Retinal pigment epithelial cell (primary cell): ENCODE data around the gene UBL4A.
A peak's percentile ranks its signal among the peaks of the same experiment; 100 is the strongest.

Source experiments
- DNase-seq: peaks from one replicate; pipeline ENCODE4 v3.0.0-alpha.2; 2010; ENCODE audit warnings: low read depth
- H3K4me3 ChIP-seq: 2 replicates; pipeline ENCODE4 v1.5.1; 2011; ENCODE audit warnings: mild to moderate bottlenecking, low read length, control low read depth, moderate library complexity
- TF ChIP-seq, protein P1 (sequence below): conservative IDR thresholded peaks from 2 replicates; pipeline ENCODE4 v1.5.1; 2011; ENCODE audit warnings: low read depth, low read length, control low read depth, inconsistent platforms

The UBL4A gene

DNA sequence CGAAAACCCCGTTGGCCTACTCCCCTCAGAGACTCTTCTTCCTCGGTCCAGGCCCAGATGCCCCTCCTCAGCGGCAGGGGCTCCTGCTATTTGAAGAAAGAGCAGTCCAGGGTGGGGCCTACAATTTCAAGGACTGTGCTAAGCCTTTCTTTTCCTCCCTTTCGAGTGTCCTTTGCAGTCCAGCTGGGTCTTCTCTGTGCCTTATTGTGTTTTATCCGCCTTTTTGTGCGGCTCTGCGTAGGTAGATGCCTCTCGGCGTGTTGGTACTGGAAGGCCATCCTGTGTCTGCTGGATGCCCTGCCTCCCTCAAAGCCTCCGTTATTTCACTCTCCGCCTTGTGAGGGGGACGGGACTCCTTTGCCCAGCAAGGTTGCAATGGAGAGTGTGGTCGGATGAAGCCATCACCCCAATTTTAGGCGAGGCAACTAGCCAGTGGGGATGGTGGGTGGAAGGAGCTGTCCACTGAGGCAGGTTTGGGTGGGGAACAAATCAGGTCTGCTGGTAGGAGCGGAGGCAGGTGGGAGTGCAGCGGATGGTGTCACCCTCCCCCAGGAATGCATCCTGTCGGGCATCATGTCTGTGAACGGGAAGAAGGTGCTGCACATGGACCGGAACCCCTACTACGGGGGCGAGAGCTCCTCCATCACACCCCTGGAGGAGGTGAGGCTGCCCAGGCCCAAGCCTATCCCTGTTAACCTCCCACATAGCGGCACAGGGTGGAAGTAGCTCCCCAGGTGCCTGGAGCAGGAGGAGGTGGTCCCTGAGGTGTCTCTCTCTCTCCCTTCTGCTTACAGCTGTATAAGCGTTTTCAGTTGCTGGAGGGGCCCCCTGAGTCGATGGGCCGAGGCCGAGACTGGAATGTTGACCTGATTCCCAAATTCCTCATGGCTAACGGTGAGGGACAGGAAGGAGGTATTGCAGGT lies 48.2 kb downstream of the UBL4A start:
- H3K4me3 ChIP-seq, result peak overlapping the region; percentile 65
- TF ChIP-seq, protein P1, sequence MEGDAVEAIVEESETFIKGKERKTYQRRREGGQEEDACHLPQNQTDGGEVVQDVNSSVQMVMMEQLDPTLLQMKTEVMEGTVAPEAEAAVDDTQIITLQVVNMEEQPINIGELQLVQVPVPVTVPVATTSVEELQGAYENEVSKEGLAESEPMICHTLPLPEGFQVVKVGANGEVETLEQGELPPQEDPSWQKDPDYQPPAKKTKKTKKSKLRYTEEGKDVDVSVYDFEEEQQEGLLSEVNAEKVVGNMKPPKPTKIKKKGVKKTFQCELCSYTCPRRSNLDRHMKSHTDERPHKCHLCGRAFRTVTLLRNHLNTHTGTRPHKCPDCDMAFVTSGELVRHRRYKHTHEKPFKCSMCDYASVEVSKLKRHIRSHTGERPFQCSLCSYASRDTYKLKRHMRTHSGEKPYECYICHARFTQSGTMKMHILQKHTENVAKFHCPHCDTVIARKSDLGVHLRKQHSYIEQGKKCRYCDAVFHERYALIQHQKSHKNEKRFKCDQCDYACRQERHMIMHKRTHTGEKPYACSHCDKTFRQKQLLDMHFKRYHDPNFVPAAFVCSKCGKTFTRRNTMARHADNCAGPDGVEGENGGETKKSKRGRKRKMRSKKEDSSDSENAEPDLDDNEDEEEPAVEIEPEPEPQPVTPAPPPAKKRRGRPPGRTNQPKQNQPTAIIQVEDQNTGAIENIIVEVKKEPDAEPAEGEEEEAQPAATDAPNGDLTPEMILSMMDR, result no peak
- no peak for DNase-seq

DNA sequence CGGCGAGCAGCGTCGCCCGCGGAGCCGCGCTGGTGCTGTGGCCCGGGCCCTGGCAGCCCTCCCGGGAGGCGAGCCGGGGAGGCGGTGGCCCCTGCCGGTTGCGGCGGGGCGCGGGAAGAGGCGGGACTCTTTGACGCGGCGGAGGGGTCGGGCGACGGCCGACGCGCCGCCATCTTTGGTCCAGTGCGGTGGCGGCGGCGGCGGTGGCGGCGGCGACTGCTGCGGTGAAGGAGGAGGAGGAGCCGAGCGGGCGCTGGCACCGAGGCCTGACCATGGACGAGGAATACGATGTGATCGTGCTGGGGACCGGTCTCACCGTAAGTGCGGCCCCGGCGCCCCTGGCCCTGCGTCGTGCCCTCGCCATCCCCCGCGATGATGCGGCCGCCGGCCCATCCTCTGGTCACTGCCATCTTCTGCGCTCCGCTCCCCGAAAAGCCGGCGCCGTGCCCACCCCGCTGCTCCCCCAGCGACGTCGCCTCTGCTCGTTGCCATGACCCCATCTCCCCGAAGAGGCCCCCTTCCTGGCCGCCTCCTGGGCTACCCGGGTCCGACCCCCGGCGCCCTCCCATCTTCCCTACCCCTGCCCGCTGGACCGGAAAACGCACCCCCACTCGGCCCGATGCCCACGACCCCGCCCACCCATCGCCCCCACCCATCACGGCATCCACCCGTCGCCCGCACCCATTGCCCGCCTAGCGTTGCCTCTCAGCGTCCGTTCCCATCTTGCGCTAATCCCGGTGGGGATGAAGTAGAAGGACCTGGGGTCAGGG lies 49.2 kb downstream of the UBL4A start, which contains the start of gene GDI1:
Gene GDI1, plus strand, starts transcription at position 172 of the 770 bp plus-strand sequence. Its CDS starts 101 bp downstream, at position 273.
- H3K4me3 ChIP-seq, result peak within 1 kb of the TSS; percentile 65
- no peak for DNase-seq
- TF ChIP-seq, protein P1, result no peak

DNA sequence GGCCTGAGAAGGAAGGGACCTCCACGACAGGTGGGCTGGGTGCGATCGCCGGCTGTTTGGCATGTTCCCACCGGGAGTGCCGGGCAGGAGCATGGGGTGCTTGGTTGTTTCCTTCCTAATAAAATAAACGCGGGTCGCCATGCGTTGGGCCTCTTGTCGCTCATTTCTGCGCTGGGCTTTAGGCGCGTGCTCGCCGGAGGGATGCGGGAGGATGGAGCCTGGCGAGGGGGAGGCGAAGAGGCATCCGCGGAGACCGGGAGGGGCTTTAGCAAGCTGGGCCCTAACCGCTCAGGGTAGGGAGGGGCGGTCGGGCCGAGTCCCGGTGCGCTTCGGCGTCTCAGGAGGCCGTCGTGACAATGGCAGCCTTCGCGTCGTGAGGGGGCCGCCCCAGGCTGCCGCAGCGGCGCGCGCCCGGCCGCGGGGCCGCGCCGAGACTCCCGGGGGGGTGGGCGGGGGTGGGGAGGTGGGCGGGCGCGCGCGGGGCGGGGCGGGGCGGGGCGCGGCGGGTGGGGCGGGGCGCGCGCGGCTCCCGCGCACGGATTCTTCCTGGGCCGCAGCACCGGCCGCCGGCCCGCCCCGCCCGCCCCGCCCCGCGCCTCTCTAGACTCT lies 49.9 kb downstream of the UBL4A start:
- H3K4me3 ChIP-seq, result peak overlapping the region; percentile 24
- TF ChIP-seq, protein P1, result no peak
- DNase-seq, result no peak

DNA sequence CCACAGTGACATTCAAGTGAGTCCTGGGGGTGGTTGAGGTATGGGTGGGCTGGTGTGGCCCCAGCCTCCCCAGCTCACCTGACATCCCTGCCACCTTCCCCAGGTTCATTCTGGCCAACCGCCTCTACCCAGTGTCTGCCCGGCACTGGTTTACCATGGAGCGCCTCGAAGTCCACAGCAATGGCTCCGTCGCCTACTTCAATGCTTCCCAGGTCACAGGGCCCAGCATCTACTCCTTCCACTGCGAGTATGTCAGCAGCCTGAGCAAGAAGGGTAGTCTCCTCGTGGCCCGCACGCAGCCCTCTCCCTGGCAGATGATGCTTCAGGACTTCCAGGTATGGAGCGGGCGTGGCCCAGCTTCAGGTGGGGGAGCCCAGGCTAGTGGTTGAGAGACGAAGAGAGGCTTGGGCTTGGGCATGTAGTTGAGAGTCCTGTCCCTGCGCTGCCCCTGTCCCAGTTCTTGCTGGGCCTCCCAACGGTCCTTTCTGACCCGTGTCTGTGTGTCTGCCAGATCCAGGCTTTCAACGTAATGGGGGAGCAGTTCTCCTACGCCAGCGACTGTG lies 51.2 kb downstream of the UBL4A start:
- TF ChIP-seq, protein P1, result no peak
- H3K4me3 ChIP-seq, result no peak overlapping the region
- DNase-seq, result no peak

DNA sequence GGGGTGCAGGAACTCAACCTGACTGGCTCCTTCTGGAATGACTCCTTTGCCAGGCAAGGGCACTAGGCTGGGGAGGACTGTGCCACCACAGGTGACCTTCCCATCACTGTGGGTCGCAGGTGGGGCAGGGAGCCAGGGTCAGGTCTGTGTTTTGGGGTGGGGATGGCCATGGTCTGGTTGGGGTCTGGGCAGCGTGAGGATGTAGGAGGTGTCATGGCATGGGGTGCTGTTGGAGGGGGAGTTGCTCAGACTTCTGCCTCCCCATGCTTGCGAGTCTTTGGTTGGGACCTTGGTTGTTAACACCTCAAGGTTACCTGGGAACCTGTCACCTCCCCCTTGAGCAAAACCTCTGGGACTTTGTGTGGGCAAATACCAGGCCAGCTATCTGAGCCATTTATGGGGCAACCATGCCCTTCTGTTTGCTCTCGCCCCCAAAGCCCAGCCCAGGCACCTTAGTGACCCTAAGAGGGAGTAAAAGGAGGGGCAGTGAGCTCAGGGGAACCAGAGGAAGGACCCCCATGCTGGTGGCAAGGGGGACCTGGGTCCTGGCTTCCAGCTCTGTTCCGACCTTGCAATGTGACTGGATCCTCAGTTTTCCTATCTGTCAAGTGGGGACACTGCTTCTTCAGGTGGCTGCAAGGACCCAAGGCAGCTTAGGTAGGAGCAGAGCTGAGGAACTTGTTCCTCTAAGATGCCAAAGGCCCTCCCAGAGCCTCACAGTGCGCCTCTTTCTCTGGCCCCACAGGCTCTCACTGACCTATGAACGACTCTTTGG lies 51.8 kb downstream of the UBL4A start:
- TF ChIP-seq, protein P1, result no peak
- no peak for DNase-seq
- no peak overlapping the region for H3K4me3 ChIP-seq
